HPDE6-E6E7 (cell line): Measurements from ENCODE around the gene SETDB2.
A peak's percentile ranks its signal among the peaks of the same experiment; 100 is the strongest.
"Not testable (repeated sequence)": the region's sequence is repeated elsewhere in the genome, so short reads cannot be mapped to it uniquely, and the experiment has no call there.

Experiments
- DNase-seq: peaks from one replicate; pipeline ENCODE4 v3.0.0; 2011; ENCODE audit warnings: missing footprints; ENCODE audit errors: extremely low spot score

The SETDB2 gene

GRCh38 chr13:49464621-49465325, 20.7 kb downstream of the SETDB2 start:
- DNase-seq: no peak

DNA sequence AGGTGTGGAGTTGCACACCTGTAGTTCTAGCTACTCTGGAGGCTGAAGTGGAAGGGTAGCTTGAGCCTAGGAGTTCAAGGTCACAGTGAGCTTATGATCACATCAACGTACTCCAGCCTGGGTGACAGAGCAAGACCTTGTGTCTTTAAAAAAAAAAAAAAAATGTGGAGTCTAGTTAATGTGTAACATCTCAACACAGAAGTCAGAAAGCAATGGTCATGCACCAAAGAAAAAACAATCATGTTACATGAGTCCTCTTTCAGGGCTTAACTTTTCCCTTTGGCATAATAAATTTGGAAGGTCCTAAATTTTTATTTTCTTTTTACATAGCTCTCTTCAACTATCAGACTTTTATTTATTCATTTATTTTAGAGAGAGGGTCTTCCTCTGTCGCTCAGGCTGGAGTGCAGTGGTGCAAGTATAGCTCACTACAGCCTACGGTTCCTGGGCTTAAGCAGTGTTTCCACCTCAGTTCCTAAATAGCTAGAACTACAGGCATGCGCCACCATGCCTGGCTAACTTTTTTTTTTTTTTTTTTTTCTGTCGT, 22.3 kb downstream of the SETDB2 start:
- no peak for DNase-seq

GRCh38 chr13:49472186-49472585, 28.1 kb downstream of the SETDB2 start:
- no peak for DNase-seq

DNA sequence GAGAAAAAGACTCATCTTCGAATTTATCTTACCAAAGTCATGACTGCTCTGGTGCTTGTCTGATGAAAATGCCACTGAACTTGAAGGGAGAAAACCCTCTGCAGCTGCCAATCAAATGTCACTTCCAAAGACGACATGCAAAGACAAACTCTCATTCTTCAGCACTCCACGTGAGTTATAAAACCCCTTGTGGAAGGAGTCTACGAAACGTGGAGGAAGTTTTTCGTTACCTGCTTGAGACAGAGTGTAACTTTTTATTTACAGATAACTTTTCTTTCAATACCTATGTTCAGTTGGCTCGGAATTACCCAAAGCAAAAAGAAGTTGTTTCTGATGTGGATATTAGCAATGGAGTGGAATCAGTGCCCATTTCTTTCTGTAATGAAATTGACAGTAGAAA, 32.5 kb downstream of the SETDB2 start:
- no peak for DNase-seq

DNA sequence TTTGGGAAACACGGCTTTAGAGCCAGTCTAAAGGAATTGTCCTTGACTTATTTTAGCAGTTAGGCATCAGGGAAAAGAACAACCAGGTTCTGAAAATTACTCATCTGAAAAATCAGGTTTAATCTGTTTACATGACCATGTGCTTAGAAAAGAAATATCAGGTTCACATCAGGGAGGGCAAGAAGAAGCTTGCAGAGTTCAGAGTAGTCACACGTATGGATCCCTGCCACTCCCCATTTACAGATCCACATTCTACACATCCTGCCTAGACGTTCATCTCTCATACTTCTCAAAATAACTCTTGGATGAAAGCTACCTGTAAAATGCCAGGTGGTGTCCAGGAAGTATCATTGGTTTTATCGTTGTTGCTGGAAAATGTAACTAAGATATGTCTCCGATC, 37.7 kb downstream of the SETDB2 start:
- DNase-seq: peak; percentile 1

DNA sequence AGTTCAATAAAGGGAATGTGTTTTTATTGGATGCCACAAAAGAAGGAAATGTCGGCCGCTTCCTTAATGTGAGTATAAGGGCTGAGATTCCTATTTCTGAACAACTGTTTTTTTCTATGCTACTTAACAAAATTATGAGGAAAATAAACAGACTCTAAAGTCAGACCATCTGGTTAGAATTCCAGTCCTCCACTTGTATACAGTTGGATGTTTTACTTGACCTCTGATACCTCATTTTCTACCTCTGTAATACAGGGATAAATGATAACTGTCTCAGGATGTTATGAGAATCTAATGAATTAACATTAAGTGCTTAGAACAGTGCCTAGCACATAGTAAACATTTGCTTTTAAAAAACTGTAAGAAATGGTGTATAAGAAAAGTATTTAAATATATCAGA, 44.5 kb downstream of the SETDB2 start:
- DNase-seq: no peak

DNA sequence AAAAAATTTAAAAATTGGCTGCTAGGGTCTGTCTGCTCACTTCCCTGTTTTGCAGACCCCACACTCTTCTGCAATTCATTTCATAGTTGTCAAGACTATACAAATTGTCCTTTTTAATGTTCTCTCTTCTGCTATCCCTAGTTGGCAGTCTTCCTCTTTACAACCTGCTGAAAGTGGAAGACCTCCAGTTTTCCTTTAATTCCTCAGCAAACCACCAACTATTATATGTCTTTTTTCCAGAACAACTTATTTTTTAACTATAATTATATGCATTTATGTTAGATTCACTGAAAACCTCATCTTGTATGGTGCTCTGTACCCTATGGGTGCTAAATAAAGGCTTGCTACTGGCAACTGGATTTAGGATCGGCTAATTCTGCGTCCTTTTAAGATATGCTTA, 50.6 kb downstream of the SETDB2 start:
- no peak for DNase-seq

GRCh38 chr13:49495783-49496762, 52.0 kb downstream of the SETDB2 start, which contains the start of gene PHF11:
Gene PHF11 (plus strand): TSS chr13:49495953. CDS start chr13:49496002, 49 bp downstream.
- DNase-seq: peak; percentile 31

DNA sequence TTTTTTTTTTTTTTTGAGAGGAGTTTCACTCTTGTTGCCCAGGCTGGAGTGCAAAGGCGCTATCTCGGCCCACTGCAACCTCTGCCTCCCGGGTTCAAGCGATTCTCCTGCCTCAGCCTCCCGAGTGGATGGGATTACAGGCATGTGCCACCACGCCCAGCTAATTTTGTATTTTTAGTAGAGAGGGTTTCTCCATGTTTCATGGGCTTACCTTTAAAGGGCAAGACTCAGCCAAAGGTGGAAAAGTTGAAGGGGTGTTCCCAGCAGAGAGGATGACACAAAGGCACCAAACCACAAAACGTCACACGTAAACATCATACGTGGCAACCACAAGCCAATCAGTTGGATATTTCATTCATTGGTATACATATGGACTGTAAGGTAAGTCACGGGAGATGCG, 52.8 kb downstream of the SETDB2 start:
- DNase-seq: not testable (repeated sequence)

DNA sequence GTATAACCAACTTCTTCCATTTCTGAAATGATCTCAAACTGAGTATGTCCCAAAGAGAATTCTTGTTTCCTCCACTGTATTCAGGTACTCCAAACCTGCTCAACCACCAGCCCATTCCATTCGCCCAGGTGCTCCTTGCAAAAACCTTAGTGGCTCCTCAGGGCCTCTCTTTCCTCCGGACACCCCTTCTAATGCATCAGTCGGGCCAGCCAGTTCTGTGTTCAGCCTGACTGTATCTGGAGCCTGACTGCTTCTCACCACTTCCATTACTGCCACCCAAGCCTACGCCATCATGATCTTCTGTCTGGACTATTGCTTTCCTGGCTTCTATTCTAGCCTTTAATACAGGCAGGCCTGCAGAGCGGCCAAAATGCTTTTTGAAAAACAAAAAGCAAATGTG, 53.2 kb downstream of the SETDB2 start:
- DNase-seq: no peak

DNA sequence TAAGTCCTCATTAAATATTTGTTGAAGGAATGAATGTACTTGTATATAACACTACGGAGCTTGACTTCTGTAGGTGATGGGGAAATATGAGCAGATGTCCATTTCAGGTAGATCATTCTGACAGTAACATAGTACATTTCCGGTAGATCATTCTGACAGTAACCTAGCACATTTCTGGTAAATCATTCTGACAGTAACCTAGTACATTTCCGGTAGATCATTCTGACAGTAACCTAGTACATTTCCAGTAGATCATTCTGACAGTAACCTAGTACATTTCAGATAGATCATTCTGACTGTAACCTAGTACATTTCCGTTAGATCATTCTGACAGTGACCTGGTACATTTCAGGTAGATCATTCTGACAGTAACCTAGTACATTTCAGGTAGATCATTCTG, 54.1 kb downstream of the SETDB2 start:
- DNase-seq: no peak

DNA sequence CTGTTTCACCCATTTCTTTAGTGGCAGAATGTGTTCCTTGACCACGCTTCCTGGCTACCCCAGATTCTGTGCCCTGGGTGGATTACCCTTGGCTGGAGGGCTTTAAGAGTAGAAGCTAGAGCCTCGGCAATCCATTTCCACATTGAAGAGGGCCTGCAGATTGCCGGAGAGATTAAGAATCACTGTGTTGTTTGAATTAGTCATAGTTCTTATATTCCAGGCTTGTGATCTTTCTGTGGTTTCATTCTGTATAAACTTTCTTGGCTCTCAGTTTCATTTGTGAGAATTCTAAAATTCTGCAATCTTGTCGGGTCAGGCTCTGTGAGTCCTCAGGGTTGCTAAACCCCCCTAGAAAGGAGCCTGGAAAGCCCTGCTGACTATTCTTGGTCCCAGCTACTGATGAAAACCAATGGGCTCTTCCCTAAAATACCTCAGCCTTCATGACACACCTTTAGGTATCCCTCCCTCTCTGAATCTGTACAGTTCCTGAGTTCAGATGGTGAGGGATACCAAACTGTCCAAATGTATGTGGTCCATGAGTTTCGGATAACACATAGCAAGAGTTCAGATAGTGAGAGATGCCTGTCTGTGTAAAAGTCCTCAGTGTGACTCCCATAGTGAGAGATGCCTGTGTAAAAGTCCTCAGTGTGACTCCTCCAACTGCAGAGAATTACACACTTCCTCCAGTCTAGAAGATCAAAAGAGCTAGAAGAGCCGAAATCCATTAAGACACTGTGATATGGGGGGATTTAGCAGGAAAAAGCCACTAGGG, 56.0 kb downstream of the SETDB2 start:
- DNase-seq: no peak

DNA sequence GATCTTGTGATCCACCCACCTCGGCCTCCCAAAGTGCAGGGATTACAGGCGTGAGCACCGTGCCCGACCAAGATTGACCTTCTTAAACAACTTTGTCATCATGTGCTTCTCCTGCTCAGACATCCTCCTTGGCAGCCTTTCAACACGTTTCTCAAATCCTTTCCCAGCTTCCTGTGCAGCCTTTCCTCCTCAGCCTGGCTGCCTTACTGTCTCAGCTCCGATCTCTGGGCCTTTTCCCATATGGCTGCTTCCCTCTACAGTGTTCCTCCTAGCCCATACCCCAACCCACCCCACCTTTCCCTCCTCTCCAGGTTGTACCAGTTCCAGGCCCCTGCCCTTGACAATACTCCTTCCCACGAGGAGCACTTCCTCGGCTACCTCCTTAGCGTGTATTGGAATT, 58.9 kb downstream of the SETDB2 start:
- DNase-seq: no peak

DNA sequence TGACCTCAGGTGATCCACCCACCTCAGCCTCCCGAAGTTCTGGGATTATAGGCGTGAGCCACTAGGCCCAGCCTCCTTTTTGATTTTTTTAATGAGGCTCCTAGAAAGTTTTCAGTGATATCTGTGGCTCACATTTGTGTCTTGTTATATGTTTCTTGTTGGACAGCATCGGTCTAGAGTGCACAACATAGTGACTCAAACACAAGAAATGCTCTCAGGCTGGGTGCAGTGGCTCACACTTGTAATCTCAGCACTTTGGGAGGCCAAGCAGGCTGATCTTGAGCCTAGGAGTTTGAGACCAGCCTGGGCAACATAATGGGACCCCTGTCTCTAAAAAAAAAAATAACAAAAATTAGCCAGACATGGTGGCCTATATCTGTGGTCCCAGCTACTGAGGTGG, 59.9 kb downstream of the SETDB2 start:
- no peak for DNase-seq

GRCh38 chr13:49512578-49512977, 68.5 kb downstream of the SETDB2 start:
- no peak for DNase-seq

DNA sequence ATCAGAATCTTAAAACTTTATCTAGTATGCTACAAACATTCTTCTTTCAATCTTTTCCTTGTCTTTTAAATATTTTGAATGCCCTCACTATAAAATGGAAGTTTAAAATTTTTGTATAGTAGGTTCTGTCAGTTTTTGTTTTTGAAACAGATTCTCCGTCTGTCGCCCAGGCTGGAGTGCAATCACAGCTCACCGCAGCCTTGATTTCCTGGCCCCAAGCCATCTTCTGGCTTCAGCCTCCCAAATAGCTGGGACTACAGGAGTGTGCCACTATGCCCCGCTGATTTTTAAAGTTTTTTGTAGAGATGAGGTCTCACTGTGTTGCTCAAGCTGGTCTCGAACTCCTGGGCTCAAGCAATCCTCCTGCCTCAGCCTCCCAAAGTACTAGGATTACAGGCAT, 72.4 kb downstream of the SETDB2 start:
- no peak for DNase-seq

DNA sequence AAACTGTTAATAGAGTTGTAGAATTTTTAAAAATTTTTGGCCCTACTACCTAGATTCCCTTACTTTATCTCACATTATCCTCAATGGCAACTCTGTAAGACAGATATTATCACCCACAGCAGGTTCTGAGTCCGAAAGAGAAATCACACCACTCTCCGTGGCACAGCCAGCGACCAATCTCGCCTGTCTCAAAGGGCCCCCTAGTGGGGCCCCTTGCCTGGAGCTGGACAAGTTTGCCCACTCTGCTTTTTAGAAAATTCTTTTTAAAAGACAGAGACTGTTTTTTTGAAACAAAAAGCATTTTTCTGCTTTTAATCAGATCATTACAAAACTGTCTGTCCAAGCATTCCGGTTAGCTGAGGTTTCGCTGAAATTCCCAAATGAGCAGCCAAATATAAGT, 73.4 kb downstream of the SETDB2 start:
- DNase-seq: no peak

DNA sequence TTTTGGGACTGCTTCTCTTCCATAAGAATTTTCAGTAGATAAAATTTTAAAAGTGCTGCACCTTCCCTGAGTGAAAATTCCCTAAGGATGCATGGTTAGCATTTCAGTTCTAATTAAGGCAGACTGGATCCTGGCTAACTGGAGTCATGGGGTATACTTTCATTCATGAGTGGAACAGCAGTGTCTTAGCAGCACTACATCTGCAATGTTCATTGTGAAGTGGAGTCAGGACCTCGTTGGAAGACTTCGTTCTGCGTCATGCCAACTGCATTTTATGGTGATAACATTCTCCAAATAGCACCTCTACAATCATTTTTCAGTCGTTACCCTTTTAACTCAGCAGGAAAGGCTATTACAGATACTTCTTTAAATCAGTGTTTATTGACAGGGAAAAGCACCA, 77.2 kb downstream of the SETDB2 start:
- no peak for DNase-seq

DNA sequence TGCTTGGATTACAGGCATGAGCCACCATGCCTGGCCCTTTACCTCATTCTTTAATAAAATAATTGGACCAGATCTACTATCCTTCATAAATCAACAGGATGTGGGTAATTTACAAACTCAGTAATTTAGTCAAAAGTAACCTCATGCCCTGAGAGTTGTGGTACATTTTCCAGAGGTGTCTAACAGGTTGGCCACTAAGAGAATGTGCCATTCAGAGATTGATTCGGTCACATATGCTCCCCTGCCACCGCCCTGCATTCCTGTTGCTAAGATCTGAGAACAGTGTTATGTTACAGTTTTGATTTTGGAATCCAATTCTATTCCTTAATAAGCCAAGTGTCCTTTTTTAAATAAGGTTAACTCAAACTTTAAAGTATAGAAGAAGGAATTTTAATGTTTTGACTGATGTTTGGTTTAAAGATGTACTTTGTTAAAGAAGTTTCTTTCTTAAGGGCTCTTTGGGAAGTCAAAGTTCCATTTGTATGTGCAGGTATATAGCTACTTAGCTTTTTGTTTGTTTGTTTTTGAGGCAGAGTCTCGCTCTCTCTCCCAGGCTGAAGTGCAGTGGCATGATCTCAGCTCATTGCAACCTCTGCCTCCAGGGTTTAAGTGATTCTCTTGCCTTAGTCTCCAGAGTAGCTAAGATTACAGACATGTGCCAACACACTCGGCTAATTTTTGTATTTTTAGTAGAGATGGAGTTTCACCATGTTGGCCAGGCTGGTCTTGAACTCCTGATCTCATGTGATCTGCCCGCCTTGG, 80.8 kb downstream of the SETDB2 start:
- DNase-seq: no peak

- no peak for DNase-seq
These were observed 83.0 kb downstream of the SETDB2 start for GRCh38 chr13:49527123-49527522.

DNA sequence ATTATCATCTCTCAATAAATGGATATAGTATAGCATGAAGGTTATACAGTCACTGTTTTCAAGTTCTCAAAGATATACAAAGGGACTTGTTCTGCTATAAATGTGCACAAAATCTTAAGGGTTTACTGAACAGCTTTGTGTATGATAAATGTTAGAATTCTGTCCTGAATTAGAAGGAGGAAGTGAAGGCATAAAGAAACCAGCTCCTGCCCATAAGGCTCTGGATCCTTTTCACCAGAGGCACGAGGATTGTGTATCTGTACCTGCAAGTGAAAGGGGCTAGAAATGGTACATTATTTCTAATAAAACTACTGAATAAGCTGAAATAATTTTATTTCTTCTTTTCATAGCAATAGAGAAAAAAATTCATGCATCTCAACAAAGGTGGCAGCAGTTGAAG, 84.1 kb downstream of the SETDB2 start:
- DNase-seq: no peak
